HepG2 (cell line): ENCODE measurements around the gene USP5. TPM values are rescaled to one million over a fixed set of nuclear protein-coding genes. Genes with fewer than 3 reads are reported as not detected.

Experiments used
- AHR ChIP-seq: IDR thresholded peaks from 2 replicates; pipeline ENCODE4 v1.6.1; 2018; ENCODE audit warnings: missing genetic modification reagents, missing compliant biosample characterization
- BHLHE40 ChIP-seq: IDR thresholded peaks from 2 replicates; pipeline ENCODE4 v1.6.1; 2011; ENCODE audit warnings: low read length, improper control_type of control experiment
- EED ChIP-seq: sonication (generic); formaldehyde crosslinking; IDR thresholded peaks from 2 replicates; pipeline ENCODE4 v1.5.0; 2020; ENCODE audit warnings: mild to moderate bottlenecking, missing genetic modification reagents
- ERF ChIP-seq: IDR thresholded peaks from 2 replicates; pipeline ENCODE4 v1.6.1; 2018; ENCODE audit warnings: missing biosample characterization, missing genetic modification reagents
- FOXA1 ChIP-seq, 2 experiments: fragments of 450-650 bp in 1 of 2; sonication (generic) in 1 of 2; formaldehyde crosslinking in 1 of 2; IDR thresholded peaks; 2 replicates each; pipeline versions ENCODE4 v1.4.0 to v1.6.1; 2016 to 2020; ENCODE audit warnings: missing genetic modification reagents in 1 of 2
- FOXK1 ChIP-seq: sonication (generic); formaldehyde crosslinking; IDR thresholded peaks from 2 replicates; pipeline ENCODE4 v1.4.0; 2020; ENCODE audit warnings: low read depth, missing genetic modification reagents, borderline replicate concordance
- GATA4 ChIP-seq: sonication (generic); IDR thresholded peaks from 2 replicates; pipeline ENCODE4 v1.6.1; 2016; ENCODE audit warnings: antibody characterized with exemption, low read depth, borderline replicate concordance
- HMG20B ChIP-seq: conservative IDR thresholded peaks from 2 replicates; pipeline ENCODE4 v1.6.1; 2016; ENCODE audit warnings: missing genetic modification reagents, missing compliant biosample characterization
- KAT8 ChIP-seq: IDR thresholded peaks from 2 replicates; pipeline ENCODE4 v1.6.1; 2016; ENCODE audit warnings: missing genetic modification reagents, missing compliant biosample characterization
- NR1H2 ChIP-seq: sonication (generic); formaldehyde crosslinking; IDR thresholded peaks from 2 replicates; pipeline ENCODE4 v1.8.1; 2022; ENCODE audit warnings: low read depth, missing genetic modification reagents, borderline replicate concordance
- RNF2 ChIP-seq: fragments of 450-650 bp; conservative IDR thresholded peaks from 2 replicates; pipeline ENCODE4 v1.6.1; 2016; ENCODE audit warnings: low read depth
- SOX13 ChIP-seq, 3 experiments: fragments of 450-650 bp in 1 of 3; sonication (generic) in 1 of 3; formaldehyde crosslinking in 1 of 3; IDR thresholded peaks in 2 of 3; conservative IDR thresholded peaks in 1 of 3; 2 replicates each; pipeline versions ENCODE4 v1.5.0 to v1.6.1; 2016 to 2020; ENCODE audit warnings: antibody characterized with exemption in 1 of 3, mild to moderate bottlenecking in 1 of 3, missing compliant biosample characterization in 1 of 3, missing genetic modification reagents in 1 of 3, moderate library complexity in 1 of 3
- SP5 ChIP-seq: IDR thresholded peaks from 2 replicates; pipeline ENCODE4 v1.6.1; 2016; ENCODE audit warnings: low read depth, borderline replicate concordance
- SYNCRIP ChIP-seq: fragments of 200-400 bp; formaldehyde crosslinking; IDR thresholded peaks from 2 replicates; pipeline ENCODE4 v1.6.1; 2018; ENCODE audit warnings: mild to moderate bottlenecking, low read depth, low read length; ENCODE audit not compliant: insufficient read depth
- TRIM24 ChIP-seq: sonication (generic); formaldehyde crosslinking; IDR thresholded peaks from 2 replicates; pipeline ENCODE4 v1.8.0; 2022; ENCODE audit warnings: mild to moderate bottlenecking, missing genetic modification reagents
- ZBTB38 ChIP-seq: sonication (generic); formaldehyde crosslinking; IDR thresholded peaks from 2 replicates; pipeline ENCODE4 v1.5.1; 2020; ENCODE audit warnings: mild to moderate bottlenecking, missing genetic modification reagents
- ZNF766 ChIP-seq: sonication (generic); formaldehyde crosslinking; IDR thresholded peaks from 2 replicates; pipeline ENCODE4 v1.5.0; 2020; ENCODE audit warnings: missing genetic modification reagents, borderline replicate concordance
- ZNF839 ChIP-seq: sonication (generic); formaldehyde crosslinking; IDR thresholded peaks from 2 replicates; pipeline ENCODE4 v1.4.0; 2020; ENCODE audit warnings: missing genetic modification reagents, mild to moderate bottlenecking, borderline replicate concordance
- polyA plus RNA-seq, 8 experiments: library from polyadenylated mRNA; depleted of rRNA in 3 of 8; stranded (reverse) in 7 of 8; unstranded in 1 of 8; fragments of >200 nt; fragmentation: Illumina TruSeq in 4 of 8; extraction: Trizol in 4 of 8; gene quantifications; 2 replicates each; pipeline versions ENCODE4 v1.2.1 to v1.2.3, GENCODE V29; 2011 to 2016; ENCODE audit warnings: low read depth in 4 of 8, missing spikeins in 1 of 8, mixed read lengths in 1 of 8; ENCODE audit not compliant: insufficient read depth in 1 of 8
- total RNA-seq, 5 experiments: library from RNA; depleted of rRNA; stranded (reverse); fragments of >200 nt; fragmentation: Illumina TruSeq; extraction: Trizol; gene quantifications; 2 replicates each; pipeline ENCODE4 v1.2.3, GENCODE V29; 2016; ENCODE audit warnings: low read depth in 1 of 5
- TF ChIP-seq, protein P1 (sequence below): sonication (generic); formaldehyde crosslinking; IDR thresholded peaks from 2 replicates; pipeline ENCODE4 v1.5.1; 2020; ENCODE audit warnings: mild to moderate bottlenecking, missing genetic modification reagents, borderline replicate concordance
- TF ChIP-seq, protein P2 (sequence below): sonication (generic); formaldehyde crosslinking; IDR thresholded peaks from 2 replicates; pipeline ENCODE4 v1.4.0; 2020; ENCODE audit warnings: low read depth, mild to moderate bottlenecking, missing genetic modification reagents
- TF ChIP-seq, protein P3 (sequence below): sonication (generic); formaldehyde crosslinking; IDR thresholded peaks from 2 replicates; pipeline ENCODE4 v1.4.0; 2020; ENCODE audit warnings: mild to moderate bottlenecking, missing genetic modification reagents

Gene USP5
- total and polyA plus RNA-seq, 2 of the 13 experiments (the other 11 are each of a cell fraction or from before 2014, with no cell fraction given): 39.6 to 56.0 TPM

DNA sequence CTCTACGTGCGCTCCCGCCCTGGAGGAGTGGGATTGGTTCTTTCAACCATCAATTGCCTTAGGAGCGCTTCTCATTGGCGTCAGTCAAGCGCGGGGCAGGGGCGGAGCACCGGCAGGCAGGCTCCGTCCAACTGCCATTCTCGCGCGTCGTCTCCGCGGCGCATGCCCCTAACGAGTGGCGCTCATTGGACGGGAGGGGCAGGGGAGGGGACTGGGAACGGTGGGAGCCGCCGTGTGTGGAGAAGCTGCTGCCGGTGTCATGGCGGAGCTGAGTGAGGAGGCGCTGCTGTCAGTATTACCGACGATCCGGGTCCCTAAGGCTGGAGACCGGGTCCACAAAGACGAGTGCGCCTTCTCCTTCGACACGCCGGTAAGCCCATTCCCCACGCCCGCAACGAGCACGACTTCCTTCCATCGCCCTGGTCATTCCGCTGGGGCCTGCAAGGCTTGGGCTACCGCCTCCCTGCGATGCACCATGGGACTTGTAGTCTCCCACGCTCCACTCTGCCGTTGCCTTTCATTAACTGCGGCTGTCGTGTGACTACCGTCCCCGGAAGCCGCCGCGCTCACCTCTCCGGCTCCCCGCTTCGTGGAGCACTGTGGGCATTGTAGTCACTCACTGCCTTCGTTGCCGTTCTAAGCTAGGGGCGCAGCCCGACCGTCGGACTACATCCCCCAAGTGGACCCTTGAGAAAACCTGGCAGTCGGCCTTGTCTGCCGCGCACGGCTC, at the start of gene USP5 (continued):
- TF ChIP-seq, protein P1, sequence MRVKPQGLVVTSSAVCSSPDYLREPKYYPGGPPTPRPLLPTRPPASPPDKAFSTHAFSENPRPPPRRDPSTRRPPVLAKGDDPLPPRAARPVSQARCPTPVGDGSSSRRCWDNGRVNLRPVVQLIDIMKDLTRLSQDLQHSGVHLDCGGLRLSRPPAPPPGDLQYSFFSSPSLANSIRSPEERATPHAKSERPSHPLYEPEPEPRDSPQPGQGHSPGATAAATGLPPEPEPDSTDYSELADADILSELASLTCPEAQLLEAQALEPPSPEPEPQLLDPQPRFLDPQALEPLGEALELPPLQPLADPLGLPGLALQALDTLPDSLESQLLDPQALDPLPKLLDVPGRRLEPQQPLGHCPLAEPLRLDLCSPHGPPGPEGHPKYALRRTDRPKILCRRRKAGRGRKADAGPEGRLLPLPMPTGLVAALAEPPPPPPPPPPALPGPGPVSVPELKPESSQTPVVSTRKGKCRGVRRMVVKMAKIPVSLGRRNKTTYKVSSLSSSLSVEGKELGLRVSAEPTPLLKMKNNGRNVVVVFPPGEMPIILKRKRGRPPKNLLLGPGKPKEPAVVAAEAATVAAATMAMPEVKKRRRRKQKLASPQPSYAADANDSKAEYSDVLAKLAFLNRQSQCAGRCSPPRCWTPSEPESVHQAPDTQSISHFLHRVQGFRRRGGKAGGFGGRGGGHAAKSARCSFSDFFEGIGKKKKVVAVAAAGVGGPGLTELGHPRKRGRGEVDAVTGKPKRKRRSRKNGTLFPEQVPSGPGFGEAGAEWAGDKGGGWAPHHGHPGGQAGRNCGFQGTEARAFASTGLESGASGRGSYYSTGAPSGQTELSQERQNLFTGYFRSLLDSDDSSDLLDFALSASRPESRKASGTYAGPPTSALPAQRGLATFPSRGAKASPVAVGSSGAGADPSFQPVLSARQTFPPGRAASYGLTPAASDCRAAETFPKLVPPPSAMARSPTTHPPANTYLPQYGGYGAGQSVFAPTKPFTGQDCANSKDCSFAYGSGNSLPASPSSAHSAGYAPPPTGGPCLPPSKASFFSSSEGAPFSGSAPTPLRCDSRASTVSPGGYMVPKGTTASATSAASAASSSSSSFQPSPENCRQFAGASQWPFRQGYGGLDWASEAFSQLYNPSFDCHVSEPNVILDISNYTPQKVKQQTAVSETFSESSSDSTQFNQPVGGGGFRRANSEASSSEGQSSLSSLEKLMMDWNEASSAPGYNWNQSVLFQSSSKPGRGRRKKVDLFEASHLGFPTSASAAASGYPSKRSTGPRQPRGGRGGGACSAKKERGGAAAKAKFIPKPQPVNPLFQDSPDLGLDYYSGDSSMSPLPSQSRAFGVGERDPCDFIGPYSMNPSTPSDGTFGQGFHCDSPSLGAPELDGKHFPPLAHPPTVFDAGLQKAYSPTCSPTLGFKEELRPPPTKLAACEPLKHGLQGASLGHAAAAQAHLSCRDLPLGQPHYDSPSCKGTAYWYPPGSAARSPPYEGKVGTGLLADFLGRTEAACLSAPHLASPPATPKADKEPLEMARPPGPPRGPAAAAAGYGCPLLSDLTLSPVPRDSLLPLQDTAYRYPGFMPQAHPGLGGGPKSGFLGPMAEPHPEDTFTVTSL (CRISPR knock-in tag): no peak
- 0 out of 2 replicates have a peak, but pooled peaks have one; percentile 15 for TF ChIP-seq HMG20B (CRISPR knock-in tag)
- 0 out of 2 replicates have a peak, but pooled peaks have one; percentile 22 for TF ChIP-seq ZNF766 (CRISPR knock-in tag)
- TF ChIP-seq AHR (CRISPR knock-in tag): peak; percentile 77; the same call in 1 of the 2 replicates
- TF ChIP-seq EED: peak; percentile 81; the same call in 1 of the 2 replicates
- no peak for TF ChIP-seq SOX13 (IDR thresholded peaks at IDR 0.05)
- peak in 1 of 2 experiments; percentile 11; a peak in 1 of 4 replicates for TF ChIP-seq SOX13 (CRISPR knock-in tag; conservative IDR thresholded peaks at IDR 0.05 in 1 of 2, IDR thresholded peaks at IDR 0.05 in 1 of 2)
- TF ChIP-seq FOXK1 (CRISPR knock-in tag): peak; percentile 85
- TF ChIP-seq GATA4: no peak
- peak; percentile 73 for TF ChIP-seq KAT8 (CRISPR knock-in tag)
- TF ChIP-seq RNF2: 0 out of 2 replicates have a peak, but pooled peaks have one; percentile 42
- TF ChIP-seq BHLHE40: peak; percentile 67
- no peak for TF ChIP-seq TRIM24
- TF ChIP-seq NR1H2 (CRISPR knock-in tag): no peak
- 0 out of 2 replicates have a peak, but pooled peaks have one; percentile 33 for TF ChIP-seq ZNF839
- TF ChIP-seq SYNCRIP: no peak
- TF ChIP-seq SP5 (CRISPR knock-in tag): peak; percentile 28; the same call in 1 of the 2 replicates
- TF ChIP-seq FOXA1 (IDR thresholded peaks at IDR 0.05): no peak
- TF ChIP-seq FOXA1 (CRISPR knock-in tag; IDR thresholded peaks at IDR 0.05): 0 out of 2 replicates have a peak, but pooled peaks have one; percentile 38
- TF ChIP-seq ERF: peak; percentile 58; the same call in 1 of the 2 replicates
- peak; percentile 35; the same call in 1 of the 2 replicates for TF ChIP-seq ZBTB38 (CRISPR knock-in tag)
- TF ChIP-seq, protein P2, sequence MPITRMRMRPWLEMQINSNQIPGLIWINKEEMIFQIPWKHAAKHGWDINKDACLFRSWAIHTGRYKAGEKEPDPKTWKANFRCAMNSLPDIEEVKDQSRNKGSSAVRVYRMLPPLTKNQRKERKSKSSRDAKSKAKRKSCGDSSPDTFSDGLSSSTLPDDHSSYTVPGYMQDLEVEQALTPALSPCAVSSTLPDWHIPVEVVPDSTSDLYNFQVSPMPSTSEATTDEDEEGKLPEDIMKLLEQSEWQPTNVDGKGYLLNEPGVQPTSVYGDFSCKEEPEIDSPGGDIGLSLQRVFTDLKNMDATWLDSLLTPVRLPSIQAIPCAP (CRISPR knock-in tag): no peak
- TF ChIP-seq, protein P3, sequence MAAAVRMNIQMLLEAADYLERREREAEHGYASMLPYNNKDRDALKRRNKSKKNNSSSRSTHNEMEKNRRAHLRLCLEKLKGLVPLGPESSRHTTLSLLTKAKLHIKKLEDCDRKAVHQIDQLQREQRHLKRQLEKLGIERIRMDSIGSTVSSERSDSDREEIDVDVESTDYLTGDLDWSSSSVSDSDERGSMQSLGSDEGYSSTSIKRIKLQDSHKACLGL (CRISPR knock-in tag): 0 out of 2 replicates have a peak, but pooled peaks have one; percentile 64
